ENCODE measurements around the gene GLT1D1.

- TF ChIP-seq CTCF (IDR thresholded peaks at IDR 0.05) (no peak), POLR2A (IDR thresholded peaks at IDR 0.05) (no peak), POLR2AphosphoS5 (IDR thresholded peaks at IDR 0.05) (no peak), EP300 (IDR thresholded peaks at IDR 0.05; ENCODE audit: low read depth) (no peak)
Observed at GRCh38 chr12:128848371-128848770, 4.9 kb upstream of the GLT1D1 start.

All from transverse colon (tissue), 4 donors.